Liver (tissue), 3 donors: ENCODE results near the gene ZFAND2A.

Experiments
- ATF3 ChIP-seq: IDR thresholded peaks from 2 replicates; pipeline ENCODE4 v1.6.1; 2016; ENCODE audit warnings: antibody characterized with exemption
- CTCF ChIP-seq: fragments of 150-350 bp; IDR thresholded peaks from 2 replicates; pipeline ENCODE4 v1.5.1; 2017; ENCODE audit warnings: improper control_type of control experiment, low read depth, low read length; ENCODE audit not compliant: missing input control
- EGR1 ChIP-seq, 2 donors: IDR thresholded peaks; 2 replicates each; pipeline ENCODE4 v1.6.1; 2016 to 2018; ENCODE audit warnings: antibody characterized with exemption in 2 of 2, low read depth in 2 of 2
- FOXA1 ChIP-seq: IDR thresholded peaks from 2 replicates; pipeline ENCODE4 v1.6.1; 2016; ENCODE audit warnings: antibody characterized with exemption
- GABPA ChIP-seq, 2 donors: IDR thresholded peaks in 1 of 2; conservative IDR thresholded peaks in 1 of 2; 2 replicates each; pipeline ENCODE4 v1.6.1; 2016; ENCODE audit warnings: antibody characterized with exemption in 2 of 2, mild to moderate bottlenecking in 1 of 2, moderate library complexity in 1 of 2
- JUND ChIP-seq, 2 donors: IDR thresholded peaks; 2 replicates each; pipeline ENCODE4 v1.6.1; 2016; ENCODE audit warnings: antibody characterized with exemption in 2 of 2
- MAX ChIP-seq: IDR thresholded peaks from 2 replicates; pipeline ENCODE4 v1.6.1; 2016; ENCODE audit warnings: antibody characterized with exemption
- RAD21 ChIP-seq, 2 donors: IDR thresholded peaks; 2 replicates each; pipeline ENCODE4 v1.6.1; 2016; ENCODE audit warnings: antibody characterized with exemption in 2 of 2, mild to moderate bottlenecking in 2 of 2
- REST ChIP-seq: IDR thresholded peaks from 2 replicates; pipeline ENCODE4 v1.6.1; 2016; ENCODE audit warnings: antibody characterized with exemption, mild to moderate bottlenecking
- RXRA ChIP-seq, 2 donors: IDR thresholded peaks; 2 replicates each; pipeline ENCODE4 v1.6.1; 2017 to 2018; ENCODE audit warnings: antibody characterized with exemption in 2 of 2, mild to moderate bottlenecking in 1 of 2
- TAF1 ChIP-seq: conservative IDR thresholded peaks from 2 replicates; pipeline ENCODE4 v1.6.1; 2016; ENCODE audit warnings: antibody characterized with exemption, mild to moderate bottlenecking
- YY1 ChIP-seq: IDR thresholded peaks from 2 replicates; pipeline ENCODE4 v1.6.1; 2016; ENCODE audit warnings: antibody characterized with exemption, mild to moderate bottlenecking
- ZBTB33 ChIP-seq: IDR thresholded peaks from 2 replicates; pipeline ENCODE4 v1.6.1; 2016; ENCODE audit warnings: antibody characterized with exemption
- donor health status: healthy.
- donor health status: healthy.

GRCh38 chr7:1181640-1182039, 21.6 kb upstream of the ZFAND2A start:
- no peak for TF ChIP-seq CTCF
- no peak for TF ChIP-seq GABPA (IDR thresholded peaks at IDR 0.05 in 1 of 2, conservative IDR thresholded peaks at IDR 0.05 in 1 of 2)
- TF ChIP-seq EGR1 (IDR thresholded peaks at IDR 0.05; ENCODE audit: low read depth in 2 of 2) = no peak
- TF ChIP-seq YY1 = no peak
- TF ChIP-seq JUND (IDR thresholded peaks at IDR 0.05) = no peak
- no peak for TF ChIP-seq ATF3
- no peak for TF ChIP-seq RXRA (IDR thresholded peaks at IDR 0.05)
- TF ChIP-seq FOXA1 = no peak
- no peak for TF ChIP-seq MAX
- TF ChIP-seq TAF1 = no peak
- TF ChIP-seq ZBTB33 = no peak
- TF ChIP-seq RAD21 (IDR thresholded peaks at IDR 0.05) = no peak
- TF ChIP-seq REST = no peak
